NCI-H2227 (cell line): ENCODE data around the gene AKAP1.

Source experiments
- DNase-seq: peaks from one replicate; lab custom pipeline; 2025; ENCODE audit not compliant: unreplicated experiment; lab: John Stamatoyannopoulos, UW

Gene AKAP1

GRCh38 chr17:57158795-57159194, 73.7 kb downstream of the AKAP1 start:
- DNase-seq, result no peak

- DNase-seq, result no peak
Observed at GRCh38 chr17:57160624-57161023, 75.6 kb downstream of the AKAP1 start.

- DNase-seq, result no peak
Observed at GRCh38 chr17:57164814-57165213, 79.8 kb downstream of the AKAP1 start.

GRCh38 chr17:57165754-57166153, 80.7 kb downstream of the AKAP1 start:
- DNase-seq, result no peak

- no peak for DNase-seq
Observed at GRCh38 chr17:57166803-57167202, 81.8 kb downstream of the AKAP1 start.

- DNase-seq, result no peak
Observed at GRCh38 chr17:57168695-57169094, 83.6 kb downstream of the AKAP1 start.

- no peak for DNase-seq
Observed at GRCh38 chr17:57170866-57171265, 85.8 kb downstream of the AKAP1 start.
